WTC11 (cell line): ENCODE results near the gene RPS25. TPM values are rescaled to one million over a fixed set of nuclear protein-coding genes. Genes with fewer than 3 reads are reported as not detected.
A peak's percentile ranks its signal among the peaks of the same experiment; 100 is the strongest.
"Not testable (repeated sequence)": the region's sequence is repeated elsewhere in the genome, so short reads cannot be mapped to it uniquely, and the experiment has no call there.

Experiments
- ATAC-seq: fragments of 200-7000 bp; cut with Tn5 transposase; 2 replicates; pipeline ENCODE4 v1.10.0; 2021; ENCODE audit warnings: mild to moderate bottlenecking, moderate library complexity
- CTCF ChIA-PET: fragments of 300-600 bp; sonication (Branson Sonifier 250); formaldehyde crosslinking; loops from one replicate; lab custom pipeline; 2021; ENCODE audit warnings: antibody characterized with exemption; lab: Charles Lee
- POLR2A ChIA-PET: fragments of 350-600 bp; sonication (Branson Sonifier 250); formaldehyde crosslinking; loops from one replicate; lab custom pipeline; 2021; ENCODE audit warnings: antibody characterized with exemption; lab: Charles Lee
- DNase-seq: peaks from one replicate; pipeline ENCODE4 v3.0.0; 2021; ENCODE audit warnings: low spot score
- H3K27ac Mint-ChIP-seq: 2 replicates; pipeline ENCODE4 v1.8.0; 2021; ENCODE audit warnings: mixed read lengths
- H3K27me3 Mint-ChIP-seq: 2 replicates; pipeline ENCODE4 v1.8.0; 2021; ENCODE audit warnings: low read depth, mild to moderate bottlenecking, moderate library complexity, mixed read lengths
- H3K36me3 Mint-ChIP-seq: 2 replicates; pipeline ENCODE4 v1.8.0; 2021; ENCODE audit warnings: mixed read lengths
- H3K4me1 Mint-ChIP-seq: 2 replicates; pipeline ENCODE4 v1.8.0; 2022; ENCODE audit warnings: mixed read lengths
- H3K4me3 Mint-ChIP-seq: 2 replicates; pipeline ENCODE4 v1.8.0; 2021; ENCODE audit warnings: mild to moderate bottlenecking, moderate library complexity, mixed read lengths
- H3K9me3 Mint-ChIP-seq: 2 replicates; pipeline ENCODE4 v1.8.0; 2021; ENCODE audit warnings: mixed read lengths
- AFF4 ChIP-seq: sonication (generic); formaldehyde crosslinking; IDR thresholded peaks from 2 replicates; pipeline ENCODE4 v1.8.1; 2023; ENCODE audit warnings: mild to moderate bottlenecking, missing genetic modification reagents, borderline replicate concordance
- ARID4B ChIP-seq: sonication (generic); formaldehyde crosslinking; IDR thresholded peaks from 2 replicates; pipeline ENCODE4 v1.8.0; 2023; ENCODE audit warnings: missing genetic modification reagents, mild to moderate bottlenecking, borderline replicate concordance
- E2F5 ChIP-seq: sonication (generic); formaldehyde crosslinking; IDR thresholded peaks from 2 replicates; pipeline ENCODE4 v1.8.1; 2022; ENCODE audit warnings: mild to moderate bottlenecking, moderate library complexity, missing genetic modification reagents
- ETV6 ChIP-seq: sonication (generic); formaldehyde crosslinking; IDR thresholded peaks from 2 replicates; pipeline ENCODE4 v1.8.1; 2022; ENCODE audit warnings: mild to moderate bottlenecking, missing genetic modification reagents
- FOXP1 ChIP-seq: sonication (generic); formaldehyde crosslinking; IDR thresholded peaks from 2 replicates; pipeline ENCODE4 v1.8.0; 2022; ENCODE audit warnings: missing genetic modification reagents, mild to moderate bottlenecking, moderate library complexity, borderline replicate concordance
- IRF2 ChIP-seq: sonication (generic); formaldehyde crosslinking; IDR thresholded peaks from 2 replicates; pipeline ENCODE4 v1.8.0; 2022; ENCODE audit warnings: low read depth, missing genetic modification reagents, borderline replicate concordance
- MAX ChIP-seq: sonication (generic); formaldehyde crosslinking; IDR thresholded peaks from 2 replicates; pipeline ENCODE4 v1.8.0; 2022; ENCODE audit warnings: mild to moderate bottlenecking, missing genetic modification reagents
- NR2C2 ChIP-seq: sonication (generic); formaldehyde crosslinking; IDR thresholded peaks from 2 replicates; pipeline ENCODE4 v1.8.0; 2022; ENCODE audit warnings: mild to moderate bottlenecking, missing genetic modification reagents
- USF2 ChIP-seq: sonication (generic); formaldehyde crosslinking; IDR thresholded peaks from 2 replicates; pipeline ENCODE4 v1.8.1; 2023; ENCODE audit warnings: mild to moderate bottlenecking, missing genetic modification reagents, moderate library complexity
- ZNF232 ChIP-seq: sonication (generic); formaldehyde crosslinking; IDR thresholded peaks from 2 replicates; pipeline ENCODE4 v1.8.0; 2022; ENCODE audit warnings: mild to moderate bottlenecking, missing genetic modification reagents
- ZNF281 ChIP-seq: sonication (generic); formaldehyde crosslinking; IDR thresholded peaks from 2 replicates; pipeline ENCODE4 v1.8.0; 2023; ENCODE audit warnings: mild to moderate bottlenecking, missing genetic modification reagents
- total RNA-seq: library from RNA; stranded (reverse); gene quantifications from 3 replicates; pipeline ENCODE4 v1.2.3, GENCODE V29; 2021

The RPS25 gene
- total RNA-seq, 1 experiment from 2014 or later: 1,349 TPM

- TF ChIP-seq ARID4B (CRISPR knock-in tag): peak; percentile 51; the same call in 1 of the 2 replicates
- TF ChIP-seq ETV6 (CRISPR knock-in tag): peak; percentile 43; the same call in 1 of the 2 replicates
- TF ChIP-seq ZNF281: no peak
- no peak for TF ChIP-seq USF2 (CRISPR knock-in tag)
- peak; percentile 90 for TF ChIP-seq E2F5
- no peak for TF ChIP-seq IRF2
- peak; percentile 93 for TF ChIP-seq NR2C2 (CRISPR knock-in tag)
Observed at GRCh38 chr11:118997627-118998387, 20.3 kb downstream of the RPS25 start, which contains the start of gene CENATAC (continued).

- DNase-seq (no peak), ATAC-seq (peak; percentile 8)
- POLR2A ChIA-PET: interaction anchor here (0.5 to 1.5 kb wide), 5 partner anchors 12 to 362 kb away, joined by 3 to 7 read pairs (median 4); partner anchors contain the start of gene HYOU1
- Mint-ChIP-seq H3K9me3 (peaks cover 6% of the 10 kb centered on the region), H3K4me3 (peak overlapping the region; percentile 99), H3K27me3 (no peaks in the 10 kb centered on the region), H3K27ac (peak overlapping the region; percentile 98), H3K4me1 (peaks cover 26% of the 10 kb centered on the region), H3K36me3 (peaks cover 40% of the 10 kb centered on the region)
- TF ChIP-seq FOXP1 (CRISPR knock-in tag): peak; percentile 24; the same call in 1 of the 2 replicates
- TF ChIP-seq MAX (CRISPR knock-in tag): no peak
- TF ChIP-seq AFF4 (CRISPR knock-in tag): no peak
- TF ChIP-seq ZNF232: no peak
- CTCF ChIA-PET: interaction anchor here (0.6 to 2.8 kb wide), 10 partner anchors 8 to 362 kb away, joined by 3 to 12 read pairs (median 4); partner anchors contain the start of gene UPK2
Observed at GRCh38 chr11:118996926-118997626, 21.1 kb downstream of the RPS25 start.

- Mint-ChIP-seq H3K36me3 (peaks cover 31% of the 10 kb centered on the region), H3K9me3 (peaks cover 10% of the 10 kb centered on the region)
- ATAC-seq, H3K27me3 Mint-ChIP-seq, DNase-seq, H3K27ac Mint-ChIP-seq, H3K4me1 Mint-ChIP-seq, CTCF ChIA-PET, POLR2A ChIA-PET, H3K4me3 Mint-ChIP-seq: not testable (repeated sequence)
Observed at GRCh38 chr11:118991486-118992038, 26.6 kb downstream of the RPS25 start.
